Measurements from ENCODE around the gene MMP2. TPM values are rescaled to one million over a fixed set of nuclear protein-coding genes. Genes with fewer than 3 reads are reported as not detected.

The MMP2 gene
- total RNA-seq, 1 donor from 2014 or later = 153 TPM

- H3K36me3 Mint-ChIP-seq (ENCODE audit: low read depth) = peaks cover 37% of the 10 kb centered on the region
- H3K27me3 Mint-ChIP-seq (ENCODE audit: low read depth) = no peaks in the 10 kb centered on the region
- no peak for TF ChIP-seq CTCF (conservative IDR thresholded peaks at IDR 0.05)
- H3K27ac Mint-ChIP-seq (ENCODE audit: unreplicated experiment) = no peak overlapping the region
- peaks cover 4% of the 10 kb centered on the region for H3K9me3 Mint-ChIP-seq
- no peak overlapping the region for H3K4me3 Mint-ChIP-seq
- peaks cover 3% of the 10 kb centered on the region for H3K4me1 Mint-ChIP-seq
- DNase-seq (ENCODE audit: low read depth, low spot score) = no peak
These were observed 10.3 kb downstream of the MMP2 start for GRCh38 chr16:55489119-55489955.

GRCh38 chr16:55489956-55490265 lies 10.9 kb downstream of the MMP2 start:
- peaks cover 9% of the 10 kb centered on the region for H3K4me1 Mint-ChIP-seq
- peaks cover under 1% of the 10 kb centered on the region for H3K9me3 Mint-ChIP-seq
- H3K4me3 Mint-ChIP-seq = no peak overlapping the region
- DNase-seq (ENCODE audit: low read depth, low spot score) = no peak
- peaks cover 31% of the 10 kb centered on the region for H3K36me3 Mint-ChIP-seq (ENCODE audit: low read depth)
- no peaks in the 10 kb centered on the region for H3K27me3 Mint-ChIP-seq (ENCODE audit: low read depth)
- no peak for TF ChIP-seq CTCF (conservative IDR thresholded peaks at IDR 0.05)
- H3K27ac Mint-ChIP-seq (ENCODE audit: unreplicated experiment) = no peak overlapping the region

GRCh38 chr16:55490301-55490700 lies 11.3 kb downstream of the MMP2 start:
- Mint-ChIP-seq H3K4me1 (peaks cover 13% of the 10 kb centered on the region), H3K27me3 (ENCODE audit: low read depth) (no peaks in the 10 kb centered on the region), H3K9me3 (no peaks in the 10 kb centered on the region), H3K4me3 (no peak overlapping the region), H3K27ac (ENCODE audit: unreplicated experiment) (no peak overlapping the region), H3K36me3 (ENCODE audit: low read depth) (peaks cover 29% of the 10 kb centered on the region)
- TF ChIP-seq CTCF (conservative IDR thresholded peaks at IDR 0.05) = no peak
- no peak for DNase-seq (ENCODE audit: low read depth, low spot score)

- Mint-ChIP-seq H3K36me3 (ENCODE audit: low read depth) (peaks cover 25% of the 10 kb centered on the region), H3K9me3 (no peaks in the 10 kb centered on the region), H3K4me1 (peaks cover 13% of the 10 kb centered on the region), H3K27me3 (ENCODE audit: low read depth) (no peaks in the 10 kb centered on the region), H3K4me3 (no peak overlapping the region), H3K27ac (ENCODE audit: unreplicated experiment) (no peak overlapping the region)
- no peak for DNase-seq (ENCODE audit: low read depth, low spot score)
- no peak for TF ChIP-seq CTCF (conservative IDR thresholded peaks at IDR 0.05)
These were observed 12.7 kb downstream of the MMP2 start for GRCh38 chr16:55491691-55492090.

- Mint-ChIP-seq H3K4me3 (no peak overlapping the region), H3K27me3 (ENCODE audit: low read depth) (no peaks in the 10 kb centered on the region), H3K9me3 (no peaks in the 10 kb centered on the region), H3K4me1 (peaks cover 16% of the 10 kb centered on the region), H3K27ac (ENCODE audit: unreplicated experiment) (no peak overlapping the region), H3K36me3 (ENCODE audit: low read depth) (peaks cover 25% of the 10 kb centered on the region)
- TF ChIP-seq CTCF (conservative IDR thresholded peaks at IDR 0.05) = no peak
- DNase-seq (ENCODE audit: low read depth, low spot score) = no peak
These were observed 13.9 kb downstream of the MMP2 start for GRCh38 chr16:55492756-55493380.
